ENCODE results near the gene TACC2.

The TACC2 gene

GRCh38 chr10:122052701-122053100 lies 63.7 kb downstream of the TACC2 start:
- Histone ChIP-seq H4K20me1 (ENCODE audit: insufficient read depth, low read length) (no peaks in the 10 kb centered on the region), H3K4me3 (ENCODE audit: low read depth in 1 of 2, low read length in 2 of 2) (no peak overlapping the region), H3K79me2 (ENCODE audit: insufficient read depth, low read length) (no peaks in the 10 kb centered on the region), H3K9me3 (ENCODE audit: insufficient read depth, low read length, severe bottlenecking) (no peaks in the 10 kb centered on the region), H3K27ac (ENCODE audit: low read length) (no peak overlapping the region), H2AFZ (ENCODE audit: low read depth, low read length) (no peak overlapping the region), H3K4me1 (ENCODE audit: insufficient read depth, low read length) (no peaks in the 10 kb centered on the region), H3K9ac (ENCODE audit: low read depth, low read length) (no peak overlapping the region), H3K4me2 (ENCODE audit: insufficient read depth, low read length) (no peak overlapping the region), H3K27me3 (ENCODE audit: insufficient read depth, low read length, poor library complexity) (peaks cover 3% of the 10 kb centered on the region), H3K36me3 (ENCODE audit: insufficient read depth, low read length) (no peaks in the 10 kb centered on the region)
- TF ChIP-seq EZH2 (IDR thresholded peaks at IDR 0.05; ENCODE audit: borderline replicate concordance, low read depth, low read length, severe bottlenecking) (no peak), CTCF (IDR thresholded peaks at IDR 0.05; ENCODE audit: borderline replicate concordance, extremely low read depth, low read length, poor library complexity, severe bottlenecking) (no peak)
- ATAC-seq (ENCODE audit: insufficient read depth, low read depth) = no peak
- no peak for DNase-seq

- Histone ChIP-seq H3K9ac (ENCODE audit: low read depth, low read length) (no peak overlapping the region), H3K27ac (ENCODE audit: low read length) (no peak overlapping the region), H3K27me3 (ENCODE audit: insufficient read depth, low read length, poor library complexity) (no peaks in the 10 kb centered on the region)
These were observed 64.4 kb downstream of the TACC2 start for GRCh38 chr10:122053314-122053713.

GRCh38 chr10:122054048-122055025 lies 65.4 kb downstream of the TACC2 start:
- Histone ChIP-seq H3K79me2 (ENCODE audit: insufficient read depth, low read length) (no peaks in the 10 kb centered on the region), H3K4me1 (ENCODE audit: insufficient read depth, low read length) (no peaks in the 10 kb centered on the region), H3K27ac (ENCODE audit: low read length) (no peak overlapping the region), H3K4me2 (ENCODE audit: insufficient read depth, low read length) (no peak overlapping the region), H3K9me3 (ENCODE audit: insufficient read depth, low read length, severe bottlenecking) (no peaks in the 10 kb centered on the region), H2AFZ (ENCODE audit: low read depth, low read length) (no peak overlapping the region), H3K9ac (ENCODE audit: low read depth, low read length) (no peak overlapping the region), H3K27me3 (ENCODE audit: insufficient read depth, low read length, poor library complexity) (no peaks in the 10 kb centered on the region), H4K20me1 (ENCODE audit: insufficient read depth, low read length) (no peaks in the 10 kb centered on the region), H3K4me3 (ENCODE audit: low read depth in 1 of 2, low read length in 2 of 2) (no peak overlapping the region), H3K36me3 (ENCODE audit: insufficient read depth, low read length) (no peaks in the 10 kb centered on the region)
- TF ChIP-seq EZH2 (IDR thresholded peaks at IDR 0.05; ENCODE audit: borderline replicate concordance, low read depth, low read length, severe bottlenecking) = no peak
- TF ChIP-seq CTCF (IDR thresholded peaks at IDR 0.05; ENCODE audit: borderline replicate concordance, extremely low read depth, low read length, poor library complexity, severe bottlenecking) = peak; percentile 47
- ATAC-seq (ENCODE audit: insufficient read depth, low read depth) (no peak), DNase-seq (no peak)

More at GRCh38 chr10:122053314-122053713, 64.4 kb downstream of the TACC2 start:
- no peak overlapping the region for H3K4me2 ChIP-seq (ENCODE audit: insufficient read depth, low read length)
- ATAC-seq (ENCODE audit: insufficient read depth, low read depth) (no peak), DNase-seq (no peak)
- H2AFZ ChIP-seq (ENCODE audit: low read depth, low read length) = no peak overlapping the region
- no peak for TF ChIP-seq EZH2 (IDR thresholded peaks at IDR 0.05; ENCODE audit: borderline replicate concordance, low read depth, low read length, severe bottlenecking)
- no peak for TF ChIP-seq CTCF (IDR thresholded peaks at IDR 0.05; ENCODE audit: borderline replicate concordance, extremely low read depth, low read length, poor library complexity, severe bottlenecking)
- no peaks in the 10 kb centered on the region for H3K36me3 ChIP-seq (ENCODE audit: insufficient read depth, low read length)
- H3K9me3 ChIP-seq (ENCODE audit: insufficient read depth, low read length, severe bottlenecking) = no peaks in the 10 kb centered on the region
- H3K4me1 ChIP-seq (ENCODE audit: insufficient read depth, low read length) = no peaks in the 10 kb centered on the region
- H3K4me3 ChIP-seq (ENCODE audit: low read depth in 1 of 2, low read length in 2 of 2) = no peak overlapping the region
- no peaks in the 10 kb centered on the region for H3K79me2 ChIP-seq (ENCODE audit: insufficient read depth, low read length)
- H4K20me1 ChIP-seq (ENCODE audit: insufficient read depth, low read length) = no peaks in the 10 kb centered on the region

Data from DND-41 (cell line).